G401 (cell line): ENCODE measurements around the gene ITGA11. TPM values are rescaled to one million over a fixed set of nuclear protein-coding genes. Genes with fewer than 3 reads are reported as not detected.

Source experiments
- DNase-seq: peaks from one replicate; pipeline ENCODE4 v3.0.0-alpha.2; 2015; ENCODE audit warnings: low spot score
- in situ Hi-C: cut with HindIII; loops from 2 replicates; pipeline ENCODE4 v1.10.0; 2016; ENCODE audit warnings: low sequenced_read_pairs, mixed read lengths
- total RNA-seq: library from RNA; depleted of rRNA; stranded (reverse); fragments of >200 nt; shearing (Covaris generic); gene quantifications from 2 replicates; pipeline ENCODE4 v1.2.3, GENCODE V29; 2014

The ITGA11 gene
- total RNA-seq, 1 experiment from 2014 or later = 11.6 TPM

- in situ Hi-C loops = no loop called here
- DNase-seq = no peak
Observed at GRCh38 chr15:68447976-68448755, 16.2 kb upstream of the ITGA11 start.

- in situ Hi-C loops = no loop called here
Observed at GRCh38 chr15:68447209-68447608, 15.2 kb upstream of the ITGA11 start.

GRCh38 chr15:68445351-68445750 is 13.4 kb upstream of the ITGA11 start:
- no peak for DNase-seq
- in situ Hi-C loops = no loop called here

More at GRCh38 chr15:68447209-68447608, 15.2 kb upstream of the ITGA11 start:
- DNase-seq = no peak

- in situ Hi-C loops = no loop called here
- no peak for DNase-seq
Observed at GRCh38 chr15:68444336-68444735, 12.4 kb upstream of the ITGA11 start.

- no peak for DNase-seq
- in situ Hi-C loops = no loop called here
Observed at GRCh38 chr15:68442903-68443302, 10.9 kb upstream of the ITGA11 start.

- in situ Hi-C loops = no loop called here
Observed at GRCh38 chr15:68442041-68442440, 10.1 kb upstream of the ITGA11 start.

GRCh38 chr15:68441045-68441743 is 9.2 kb upstream of the ITGA11 start:
- no peak for DNase-seq
- in situ Hi-C loops = no loop called here

More at GRCh38 chr15:68442041-68442440, 10.1 kb upstream of the ITGA11 start:
- no peak for DNase-seq

- in situ Hi-C loops = no loop called here
- DNase-seq = no peak
Observed at GRCh38 chr15:68440136-68440535, 8.2 kb upstream of the ITGA11 start.

GRCh38 chr15:68439506-68439905 is 7.5 kb upstream of the ITGA11 start:
- no peak for DNase-seq

GRCh38 chr15:68436680-68437079 is 4.7 kb upstream of the ITGA11 start:
- no peak for DNase-seq
- in situ Hi-C loops = no loop called here

More at GRCh38 chr15:68439506-68439905, 7.5 kb upstream of the ITGA11 start:
- in situ Hi-C loops = no loop called here

- in situ Hi-C loops = no loop called here
- no peak for DNase-seq
Observed at GRCh38 chr15:68435966-68436365, 4.0 kb upstream of the ITGA11 start.

GRCh38 chr15:68434021-68434420 is 2.1 kb upstream of the ITGA11 start:
- DNase-seq = no peak
- in situ Hi-C loops = no loop called here

- no peak for DNase-seq
- in situ Hi-C loops = no loop called here
Observed at GRCh38 chr15:68433551-68433950, 1.6 kb upstream of the ITGA11 start.

GRCh38 chr15:68432441-68433064 is 590 bp upstream of the ITGA11 start:
- in situ Hi-C loops = no loop called here
- no peak for DNase-seq

GRCh38 chr15:68431037-68431791 is 749 bp downstream of the ITGA11 start:
- in situ Hi-C loops = no loop called here
- DNase-seq = no peak

GRCh38 chr15:68430471-68431036 is 1.4 kb downstream of the ITGA11 start:
- in situ Hi-C loops = no loop called here
- no peak for DNase-seq

GRCh38 chr15:68429691-68430470 is 2.1 kb downstream of the ITGA11 start:
- DNase-seq = no peak
- in situ Hi-C loops = no loop called here

- in situ Hi-C loops = no loop called here
- no peak for DNase-seq
Observed at GRCh38 chr15:68428431-68428940, 3.5 kb downstream of the ITGA11 start.
